WTC11 (cell line): Measurements from ENCODE around the gene PCBD2. TPM values are rescaled to one million over a fixed set of nuclear protein-coding genes. Genes with fewer than 3 reads are reported as not detected.

Experiments used
- ATAC-seq: fragments of 200-7000 bp; cut with Tn5 transposase; 2 replicates; pipeline ENCODE4 v1.10.0; 2021; ENCODE audit warnings: mild to moderate bottlenecking, moderate library complexity
- CTCF ChIA-PET: fragments of 300-600 bp; sonication (Branson Sonifier 250); formaldehyde crosslinking; loops from one replicate; lab custom pipeline; 2021; ENCODE audit warnings: antibody characterized with exemption; lab: Charles Lee
- POLR2A ChIA-PET: fragments of 350-600 bp; sonication (Branson Sonifier 250); formaldehyde crosslinking; loops from one replicate; lab custom pipeline; 2021; ENCODE audit warnings: antibody characterized with exemption; lab: Charles Lee
- DNase-seq: peaks from one replicate; pipeline ENCODE4 v3.0.0; 2021; ENCODE audit warnings: low spot score
- H3K27ac Mint-ChIP-seq: 2 replicates; pipeline ENCODE4 v1.8.0; 2021; ENCODE audit warnings: mixed read lengths
- H3K27me3 Mint-ChIP-seq: 2 replicates; pipeline ENCODE4 v1.8.0; 2021; ENCODE audit warnings: low read depth, mild to moderate bottlenecking, moderate library complexity, mixed read lengths
- H3K36me3 Mint-ChIP-seq: 2 replicates; pipeline ENCODE4 v1.8.0; 2021; ENCODE audit warnings: mixed read lengths
- H3K4me1 Mint-ChIP-seq: 2 replicates; pipeline ENCODE4 v1.8.0; 2022; ENCODE audit warnings: mixed read lengths
- H3K4me3 Mint-ChIP-seq: 2 replicates; pipeline ENCODE4 v1.8.0; 2021; ENCODE audit warnings: mild to moderate bottlenecking, moderate library complexity, mixed read lengths
- H3K9me3 Mint-ChIP-seq: 2 replicates; pipeline ENCODE4 v1.8.0; 2021; ENCODE audit warnings: mixed read lengths
- AFF4 ChIP-seq: sonication (generic); formaldehyde crosslinking; IDR thresholded peaks from 2 replicates; pipeline ENCODE4 v1.8.1; 2023; ENCODE audit warnings: mild to moderate bottlenecking, missing genetic modification reagents, borderline replicate concordance
- ARID4B ChIP-seq: sonication (generic); formaldehyde crosslinking; IDR thresholded peaks from 2 replicates; pipeline ENCODE4 v1.8.0; 2023; ENCODE audit warnings: missing genetic modification reagents, mild to moderate bottlenecking, borderline replicate concordance
- ATF1 ChIP-seq: sonication (generic); formaldehyde crosslinking; IDR thresholded peaks from 2 replicates; pipeline ENCODE4 v1.8.1; 2023; ENCODE audit warnings: mild to moderate bottlenecking, moderate library complexity, missing genetic modification reagents
- GTF2I ChIP-seq: fragments of 250-450 bp; sonication (Bioruptor Pico); conservative IDR thresholded peaks from 2 replicates; pipeline ENCODE4 v1.4.0; 2021; ENCODE audit warnings: mild to moderate bottlenecking
- IRF2 ChIP-seq: sonication (generic); formaldehyde crosslinking; IDR thresholded peaks from 2 replicates; pipeline ENCODE4 v1.8.0; 2022; ENCODE audit warnings: low read depth, missing genetic modification reagents, borderline replicate concordance
- NR1H2 ChIP-seq: sonication (generic); formaldehyde crosslinking; IDR thresholded peaks from 2 replicates; pipeline ENCODE4 v1.9.0; 2021; ENCODE audit warnings: mild to moderate bottlenecking, moderate library complexity, missing genetic modification reagents
- NR2C2 ChIP-seq: sonication (generic); formaldehyde crosslinking; IDR thresholded peaks from 2 replicates; pipeline ENCODE4 v1.8.0; 2022; ENCODE audit warnings: mild to moderate bottlenecking, missing genetic modification reagents
- OVOL2 ChIP-seq: fragments of 250-450 bp; sonication (Bioruptor Pico); IDR thresholded peaks from 2 replicates; pipeline ENCODE4 v1.9.0; 2021; ENCODE audit warnings: mild to moderate bottlenecking, borderline replicate concordance
- SMAD3 ChIP-seq: sonication (generic); formaldehyde crosslinking; IDR thresholded peaks from 2 replicates; pipeline ENCODE4 v1.8.0; 2022; ENCODE audit warnings: missing genetic modification reagents, mild to moderate bottlenecking, borderline replicate concordance
- SMAD4 ChIP-seq: sonication (generic); formaldehyde crosslinking; IDR thresholded peaks from 2 replicates; pipeline ENCODE4 v1.8.0; 2022; ENCODE audit warnings: mild to moderate bottlenecking, missing genetic modification reagents
- SP1 ChIP-seq: sonication (generic); formaldehyde crosslinking; conservative IDR thresholded peaks from 2 replicates; pipeline ENCODE4 v1.8.1; 2022; ENCODE audit warnings: missing genetic modification reagents
- ZMAT4 ChIP-seq: fragments of 250-450 bp; sonication (Bioruptor Pico); IDR thresholded peaks from 2 replicates; pipeline ENCODE4 v1.9.0; 2021; ENCODE audit warnings: mild to moderate bottlenecking
- ZNF219 ChIP-seq: sonication (generic); formaldehyde crosslinking; IDR thresholded peaks from 2 replicates; pipeline ENCODE4 v1.8.0; 2023; ENCODE audit warnings: missing genetic modification reagents, mild to moderate bottlenecking, borderline replicate concordance
- ZNF317 ChIP-seq: sonication (generic); formaldehyde crosslinking; IDR thresholded peaks from 2 replicates; pipeline ENCODE4 v1.8.1; 2023; ENCODE audit warnings: low read depth, mild to moderate bottlenecking, moderate library complexity, missing genetic modification reagents, borderline replicate concordance
- total RNA-seq: library from RNA; stranded (reverse); gene quantifications from 3 replicates; pipeline ENCODE4 v1.2.3, GENCODE V29; 2021
- TF ChIP-seq, protein P1 (sequence below): fragments of 250-450 bp; sonication (Bioruptor Pico); IDR thresholded peaks from 2 replicates; pipeline ENCODE4 v1.9.0; 2021; ENCODE audit warnings: moderate library complexity, mild to moderate bottlenecking, inconsistent platforms, borderline replicate concordance
- TF ChIP-seq, protein P2 (sequence below): sonication (generic); formaldehyde crosslinking; IDR thresholded peaks from 2 replicates; pipeline ENCODE4 v1.8.1; 2022; ENCODE audit warnings: mild to moderate bottlenecking, moderate library complexity, missing genetic modification reagents
- TF ChIP-seq, protein P3 (sequence below): sonication (generic); formaldehyde crosslinking; IDR thresholded peaks from 2 replicates; pipeline ENCODE4 v1.8.0; 2022; ENCODE audit warnings: mild to moderate bottlenecking, missing genetic modification reagents
- TF ChIP-seq, protein P4 (sequence below): sonication (generic); formaldehyde crosslinking; conservative IDR thresholded peaks from 2 replicates; pipeline ENCODE4 v1.8.1; 2022; ENCODE audit warnings: mild to moderate bottlenecking, missing genetic modification reagents
- TF ChIP-seq, protein P5 (sequence below): fragments of 250-450 bp; sonication (Bioruptor Pico); IDR thresholded peaks from 2 replicates; pipeline ENCODE4 v1.8.0; 2021; ENCODE audit warnings: mild to moderate bottlenecking
- TF ChIP-seq, protein P6 (sequence below): sonication (generic); formaldehyde crosslinking; IDR thresholded peaks from 2 replicates; pipeline ENCODE4 v1.8.0; 2022; ENCODE audit warnings: mild to moderate bottlenecking, missing genetic modification reagents

The PCBD2 gene
- total RNA-seq, 1 experiment from 2014 or later = 9.9 TPM

DNA sequence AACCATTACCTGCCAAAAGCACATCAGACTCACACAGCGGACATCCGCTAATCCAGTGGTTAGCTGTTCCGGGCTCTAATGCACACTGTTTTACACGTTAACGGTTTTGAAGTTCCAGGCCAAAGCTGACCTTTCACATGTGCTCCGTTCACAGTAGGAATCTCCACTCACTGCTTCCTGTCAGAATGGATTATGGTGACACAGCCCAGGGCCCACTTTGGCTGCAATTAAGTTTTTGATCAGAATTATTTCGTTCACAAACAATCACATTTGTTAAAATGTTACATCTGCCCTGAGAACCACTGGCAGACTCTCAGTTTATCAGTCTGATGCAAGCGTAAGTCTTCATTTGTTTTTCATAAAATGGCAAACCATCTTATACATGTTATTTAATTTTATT lies 32.6 kb downstream of the PCBD2 start (continued):
- TF ChIP-seq, protein P1, sequence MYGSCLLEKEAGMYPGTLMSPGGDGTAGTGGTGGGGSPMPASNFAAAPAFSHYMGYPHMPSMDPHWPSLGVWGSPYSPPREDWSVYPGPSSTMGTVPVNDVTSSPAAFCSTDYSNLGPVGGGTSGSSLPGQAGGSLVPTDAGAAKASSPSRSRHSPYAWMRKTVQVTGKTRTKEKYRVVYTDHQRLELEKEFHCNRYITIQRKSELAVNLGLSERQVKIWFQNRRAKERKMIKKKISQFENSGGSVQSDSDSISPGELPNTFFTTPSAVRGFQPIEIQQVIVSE = no peak
- no peak for TF ChIP-seq AFF4 (CRISPR knock-in tag)
- TF ChIP-seq NR1H2 (CRISPR knock-in tag) = no peak
- no peak for TF ChIP-seq NR2C2 (CRISPR knock-in tag)
- TF ChIP-seq, protein P2, sequence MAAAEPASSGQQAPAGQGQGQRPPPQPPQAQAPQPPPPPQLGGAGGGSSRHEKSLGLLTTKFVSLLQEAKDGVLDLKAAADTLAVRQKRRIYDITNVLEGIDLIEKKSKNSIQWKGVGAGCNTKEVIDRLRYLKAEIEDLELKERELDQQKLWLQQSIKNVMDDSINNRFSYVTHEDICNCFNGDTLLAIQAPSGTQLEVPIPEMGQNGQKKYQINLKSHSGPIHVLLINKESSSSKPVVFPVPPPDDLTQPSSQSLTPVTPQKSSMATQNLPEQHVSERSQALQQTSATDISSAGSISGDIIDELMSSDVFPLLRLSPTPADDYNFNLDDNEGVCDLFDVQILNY (CRISPR knock-in tag) = no peak
- no peak for TF ChIP-seq ZNF219

DNA sequence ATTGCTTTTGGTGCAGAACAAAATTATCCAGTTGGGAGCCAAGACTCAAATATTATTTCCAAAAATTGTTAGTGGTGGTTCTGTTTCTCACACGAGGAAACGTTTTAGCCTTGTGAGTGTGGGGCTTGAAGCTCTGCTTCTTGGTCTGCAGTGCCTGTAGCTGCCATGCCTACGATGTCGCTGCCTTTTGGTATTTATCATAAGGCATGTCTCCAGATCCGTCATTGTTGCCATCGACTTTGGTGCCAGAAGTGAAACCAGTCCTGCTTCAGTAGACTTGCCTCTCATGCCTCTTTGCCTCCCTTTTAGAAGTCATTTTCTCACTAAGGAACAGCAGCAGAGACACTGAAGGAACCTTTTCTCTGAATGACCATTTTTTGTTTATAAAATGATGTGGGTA lies 33.1 kb downstream of the PCBD2 start:
- POLR2A ChIA-PET = no interaction called here
- ATAC-seq (no peak), DNase-seq (no peak)
- Mint-ChIP-seq H3K36me3 (0 out of 2 replicates have a peak, but pooled peaks cover 2% of the 10 kb centered on the region), H3K4me3 (no peak overlapping the region), H3K9me3 (no peaks in the 10 kb centered on the region), H3K27me3 (no peaks in the 10 kb centered on the region), H3K27ac (no peak overlapping the region), H3K4me1 (no peaks in the 10 kb centered on the region)
- CTCF ChIA-PET = interaction anchor here (1.1 to 1.3 kb wide), 2 partner anchors 21 kb away, joined by 3 read pairs; no protein-coding TSS in a partner anchor
- TF ChIP-seq GTF2I (CRISPR knock-in tag) (no peak), OVOL2 (CRISPR knock-in tag) (no peak), ZNF219 (no peak), ATF1 (no peak), ZMAT4 (no peak), SMAD4 (CRISPR knock-in tag) (no peak), IRF2 (CRISPR knock-in tag) (no peak), ZNF317 (CRISPR knock-in tag) (no peak), SMAD3 (no peak), SP1 (CRISPR knock-in tag) (no peak), ARID4B (CRISPR knock-in tag) (no peak)
- TF ChIP-seq, protein P3, sequence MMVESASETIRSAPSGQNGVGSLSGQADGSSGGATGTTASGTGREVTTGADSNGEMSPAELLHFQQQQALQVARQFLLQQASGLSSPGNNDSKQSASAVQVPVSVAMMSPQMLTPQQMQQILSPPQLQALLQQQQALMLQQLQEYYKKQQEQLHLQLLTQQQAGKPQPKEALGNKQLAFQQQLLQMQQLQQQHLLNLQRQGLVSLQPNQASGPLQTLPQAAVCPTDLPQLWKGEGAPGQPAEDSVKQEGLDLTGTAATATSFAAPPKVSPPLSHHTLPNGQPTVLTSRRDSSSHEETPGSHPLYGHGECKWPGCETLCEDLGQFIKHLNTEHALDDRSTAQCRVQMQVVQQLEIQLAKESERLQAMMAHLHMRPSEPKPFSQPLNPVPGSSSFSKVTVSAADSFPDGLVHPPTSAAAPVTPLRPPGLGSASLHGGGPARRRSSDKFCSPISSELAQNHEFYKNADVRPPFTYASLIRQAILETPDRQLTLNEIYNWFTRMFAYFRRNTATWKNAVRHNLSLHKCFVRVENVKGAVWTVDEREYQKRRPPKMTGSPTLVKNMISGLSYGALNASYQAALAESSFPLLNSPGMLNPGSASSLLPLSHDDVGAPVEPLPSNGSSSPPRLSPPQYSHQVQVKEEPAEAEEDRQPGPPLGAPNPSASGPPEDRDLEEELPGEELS (CRISPR knock-in tag) = no peak
- TF ChIP-seq, protein P4, sequence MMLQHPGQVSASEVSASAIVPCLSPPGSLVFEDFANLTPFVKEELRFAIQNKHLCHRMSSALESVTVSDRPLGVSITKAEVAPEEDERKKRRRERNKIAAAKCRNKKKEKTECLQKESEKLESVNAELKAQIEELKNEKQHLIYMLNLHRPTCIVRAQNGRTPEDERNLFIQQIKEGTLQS (CRISPR knock-in tag) = no peak
- TF ChIP-seq, protein P5, sequence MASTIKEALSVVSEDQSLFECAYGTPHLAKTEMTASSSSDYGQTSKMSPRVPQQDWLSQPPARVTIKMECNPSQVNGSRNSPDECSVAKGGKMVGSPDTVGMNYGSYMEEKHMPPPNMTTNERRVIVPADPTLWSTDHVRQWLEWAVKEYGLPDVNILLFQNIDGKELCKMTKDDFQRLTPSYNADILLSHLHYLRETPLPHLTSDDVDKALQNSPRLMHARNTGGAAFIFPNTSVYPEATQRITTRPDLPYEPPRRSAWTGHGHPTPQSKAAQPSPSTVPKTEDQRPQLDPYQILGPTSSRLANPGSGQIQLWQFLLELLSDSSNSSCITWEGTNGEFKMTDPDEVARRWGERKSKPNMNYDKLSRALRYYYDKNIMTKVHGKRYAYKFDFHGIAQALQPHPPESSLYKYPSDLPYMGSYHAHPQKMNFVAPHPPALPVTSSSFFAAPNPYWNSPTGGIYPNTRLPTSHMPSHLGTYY = no peak
- TF ChIP-seq, protein P1 = no peak
- TF ChIP-seq, protein P6, sequence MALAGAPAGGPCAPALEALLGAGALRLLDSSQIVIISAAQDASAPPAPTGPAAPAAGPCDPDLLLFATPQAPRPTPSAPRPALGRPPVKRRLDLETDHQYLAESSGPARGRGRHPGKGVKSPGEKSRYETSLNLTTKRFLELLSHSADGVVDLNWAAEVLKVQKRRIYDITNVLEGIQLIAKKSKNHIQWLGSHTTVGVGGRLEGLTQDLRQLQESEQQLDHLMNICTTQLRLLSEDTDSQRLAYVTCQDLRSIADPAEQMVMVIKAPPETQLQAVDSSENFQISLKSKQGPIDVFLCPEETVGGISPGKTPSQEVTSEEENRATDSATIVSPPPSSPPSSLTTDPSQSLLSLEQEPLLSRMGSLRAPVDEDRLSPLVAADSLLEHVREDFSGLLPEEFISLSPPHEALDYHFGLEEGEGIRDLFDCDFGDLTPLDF (CRISPR knock-in tag) = no peak
